ENCODE results near the gene HTT. TPM values are rescaled to one million over a fixed set of nuclear protein-coding genes. Genes with fewer than 3 reads are reported as not detected.

HTT gene
- total RNA-seq, 6 donors from 2014 or later, result 55.4 to 170 (median 81.5) TPM

DNA sequence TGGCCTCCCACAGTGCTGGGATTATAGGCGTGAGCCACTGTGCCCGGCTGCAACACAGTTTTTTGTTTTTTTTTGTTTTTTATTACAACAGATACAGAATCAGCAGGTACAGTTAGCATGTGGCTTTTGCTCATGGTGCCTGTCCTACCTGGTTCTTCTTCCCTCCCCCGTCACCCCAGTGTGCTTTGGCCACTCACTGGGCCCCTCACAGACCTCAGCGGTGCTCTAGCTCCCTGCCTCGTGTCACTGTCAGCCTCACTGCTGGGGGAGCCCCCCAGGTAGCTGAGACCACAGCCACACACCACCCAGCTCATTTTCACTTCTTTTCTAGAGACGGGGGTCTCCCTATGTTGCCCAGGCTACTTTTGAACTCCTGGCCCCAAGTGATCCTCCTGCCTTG lies 38.8 kb upstream of the HTT start:
- no peak overlapping the region for H3K27ac ChIP-seq
- WGBS, 2 donors, result 86 to 97% methylated on average over 6 of the region's 6 CpGs
- DNase-seq (no peak), ATAC-seq (ENCODE audit: low FRiP score in 2 of 2) (no peak)
- H3K27me3 ChIP-seq, result no peaks in the 10 kb centered on the region
- no peaks in the 10 kb centered on the region for H3K9me3 ChIP-seq
- peaks cover 11 to 24% (median 18%) of the 10 kb centered on the region in 4 donors for H3K4me1 ChIP-seq
- TF ChIP-seq EP300 (IDR thresholded peaks at IDR 0.05) (no peak), POLR2A (IDR thresholded peaks at IDR 0.05) (no peak), POLR2AphosphoS5 (IDR thresholded peaks at IDR 0.05) (no peak)
- TF ChIP-seq, protein P1, sequence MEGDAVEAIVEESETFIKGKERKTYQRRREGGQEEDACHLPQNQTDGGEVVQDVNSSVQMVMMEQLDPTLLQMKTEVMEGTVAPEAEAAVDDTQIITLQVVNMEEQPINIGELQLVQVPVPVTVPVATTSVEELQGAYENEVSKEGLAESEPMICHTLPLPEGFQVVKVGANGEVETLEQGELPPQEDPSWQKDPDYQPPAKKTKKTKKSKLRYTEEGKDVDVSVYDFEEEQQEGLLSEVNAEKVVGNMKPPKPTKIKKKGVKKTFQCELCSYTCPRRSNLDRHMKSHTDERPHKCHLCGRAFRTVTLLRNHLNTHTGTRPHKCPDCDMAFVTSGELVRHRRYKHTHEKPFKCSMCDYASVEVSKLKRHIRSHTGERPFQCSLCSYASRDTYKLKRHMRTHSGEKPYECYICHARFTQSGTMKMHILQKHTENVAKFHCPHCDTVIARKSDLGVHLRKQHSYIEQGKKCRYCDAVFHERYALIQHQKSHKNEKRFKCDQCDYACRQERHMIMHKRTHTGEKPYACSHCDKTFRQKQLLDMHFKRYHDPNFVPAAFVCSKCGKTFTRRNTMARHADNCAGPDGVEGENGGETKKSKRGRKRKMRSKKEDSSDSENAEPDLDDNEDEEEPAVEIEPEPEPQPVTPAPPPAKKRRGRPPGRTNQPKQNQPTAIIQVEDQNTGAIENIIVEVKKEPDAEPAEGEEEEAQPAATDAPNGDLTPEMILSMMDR (IDR thresholded peaks at IDR 0.05), result no peak
- no peaks in the 10 kb centered on the region for H3K36me3 ChIP-seq
- H3K4me3 ChIP-seq, result no peak overlapping the region

DNA sequence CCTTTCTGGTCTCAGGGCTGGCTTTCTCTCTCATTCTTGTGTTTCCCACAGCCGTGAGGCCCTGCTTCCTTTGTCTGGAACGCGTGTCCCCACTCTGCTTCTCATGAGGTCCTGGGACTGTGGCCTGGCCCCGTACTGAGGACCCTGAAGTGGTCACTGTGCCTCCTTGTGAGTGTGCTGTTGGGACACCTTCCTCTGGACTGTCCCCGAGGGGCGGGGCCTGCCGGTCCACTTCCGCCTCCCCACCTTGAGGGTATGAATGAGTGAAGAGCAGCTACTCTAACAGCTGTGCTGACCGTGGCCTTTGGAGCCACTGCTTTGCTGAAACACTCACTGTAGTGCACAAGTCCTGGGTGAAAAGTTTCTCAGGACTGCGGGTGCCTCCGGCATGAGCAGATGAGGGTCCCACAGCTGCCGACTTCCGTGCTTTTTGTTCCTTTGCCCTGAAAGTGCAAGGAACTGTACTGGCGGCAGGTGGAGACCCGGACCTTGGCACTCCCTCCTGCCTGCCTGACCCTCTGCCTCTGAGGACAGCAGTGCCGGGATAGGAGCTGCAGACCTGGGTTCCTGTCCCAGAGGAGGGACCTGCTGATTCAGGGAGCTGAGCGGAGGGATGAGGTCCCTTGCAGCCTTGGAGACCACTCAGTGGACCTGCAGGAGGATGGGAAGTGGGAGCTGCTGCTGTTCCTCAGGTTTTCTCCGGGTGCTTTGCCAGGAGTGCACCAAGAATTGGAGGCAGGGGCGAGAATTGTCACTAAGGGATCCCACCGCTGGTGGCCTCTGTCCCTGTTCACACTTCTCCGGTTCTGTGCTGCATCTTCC lies 38.1 kb upstream of the HTT start:
- no peak overlapping the region for H3K4me3 ChIP-seq
- H3K4me1 ChIP-seq, result peaks cover 17 to 27% (median 23%) of the 10 kb centered on the region in 4 donors
- DNase-seq (peak in 1 of 2 donors; percentile 60), ATAC-seq (ENCODE audit: low FRiP score in 2 of 2) (no peak)
- no peak overlapping the region for H3K27ac ChIP-seq
- WGBS, 2 donors, result 85 to 91% methylated on average over 9 to 21 of the region's 21 CpGs
- TF ChIP-seq POLR2A (IDR thresholded peaks at IDR 0.05) (no peak), EP300 (IDR thresholded peaks at IDR 0.05) (no peak), POLR2AphosphoS5 (IDR thresholded peaks at IDR 0.05) (no peak)
- TF ChIP-seq, protein P1 (IDR thresholded peaks at IDR 0.05), result no peak
- H3K27me3 ChIP-seq, result no peaks in the 10 kb centered on the region
- H3K36me3 ChIP-seq, result no peaks in the 10 kb centered on the region
- no peaks in the 10 kb centered on the region for H3K9me3 ChIP-seq

DNA sequence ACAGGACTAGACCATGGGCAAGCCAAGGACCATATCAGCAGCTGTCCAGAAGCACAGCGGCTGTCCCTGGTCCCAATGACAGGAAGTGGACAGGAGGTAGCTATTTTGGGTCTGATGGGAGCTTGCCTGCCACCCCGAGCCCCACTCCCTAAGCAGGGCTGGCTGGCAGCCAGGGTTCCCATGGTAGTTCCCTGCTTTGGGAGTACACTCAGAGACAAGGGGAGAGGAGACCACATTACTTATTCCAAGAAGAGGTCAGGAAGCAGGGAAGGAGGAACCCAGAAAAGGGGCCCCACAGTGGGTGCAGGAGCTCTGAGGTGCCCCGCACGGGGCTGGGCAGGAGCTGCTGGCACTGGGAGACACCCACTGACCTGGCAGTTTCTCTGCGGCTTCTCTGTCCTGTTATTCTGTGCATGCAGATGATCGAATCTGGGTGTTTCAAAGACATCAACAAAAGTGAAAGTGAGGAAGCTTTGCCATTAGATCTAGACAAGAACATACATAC lies 36.5 kb upstream of the HTT start:
- Histone ChIP-seq H3K27ac (no peak overlapping the region), H3K9me3 (no peaks in the 10 kb centered on the region), H3K4me3 (peak overlapping the region in 3 of 4 donors; percentile 16 to 30 (median 29)), H3K36me3 (no peaks in the 10 kb centered on the region), H3K4me1 (peaks cover 24 to 41% (median 34%) of the 10 kb centered on the region in 4 donors), H3K27me3 (no peaks in the 10 kb centered on the region)
- DNase-seq, result no peak
- ATAC-seq (ENCODE audit: low FRiP score in 2 of 2), result no peak
- TF ChIP-seq POLR2A (IDR thresholded peaks at IDR 0.05), result no peak
- TF ChIP-seq EP300 (IDR thresholded peaks at IDR 0.05), result no peak
- no peak for TF ChIP-seq POLR2AphosphoS5 (IDR thresholded peaks at IDR 0.05)
- TF ChIP-seq, protein P1 (IDR thresholded peaks at IDR 0.05), result no peak
- 14 to 15% methylated on average over 6 of the region's 6 CpGs for WGBS, 2 donors

DNA sequence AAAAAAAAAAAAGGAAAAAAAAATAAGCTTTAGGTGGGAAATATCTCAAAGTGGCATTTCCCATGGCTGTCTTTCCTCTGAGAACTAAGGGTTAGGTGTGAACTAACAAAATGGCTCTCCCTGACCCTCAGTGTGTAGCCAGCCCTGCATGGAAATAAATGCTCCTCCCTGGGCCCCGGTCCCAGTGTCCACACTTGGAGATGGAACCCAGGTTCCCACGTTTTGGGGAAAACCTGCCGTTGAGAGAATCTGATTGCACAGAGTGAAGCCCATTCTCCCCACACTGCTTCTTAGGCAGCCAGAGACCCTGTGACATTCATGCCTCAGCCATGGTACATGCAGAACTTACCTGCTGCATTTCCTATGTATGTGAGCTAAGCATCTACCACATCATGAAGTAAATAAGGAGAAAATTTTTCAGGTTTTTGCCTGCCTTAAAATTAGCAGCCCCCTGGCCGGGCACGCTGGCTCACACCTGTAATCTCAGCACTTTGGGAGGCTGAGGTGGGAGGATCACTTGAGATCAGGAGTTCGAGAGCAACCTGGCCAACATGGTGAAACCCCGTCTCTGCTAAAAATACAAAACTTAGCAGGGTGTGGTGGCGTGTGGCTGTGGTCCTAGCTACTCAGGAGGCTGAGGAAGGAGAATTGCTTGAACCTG lies 34.6 kb upstream of the HTT start:
- TF ChIP-seq, protein P1 (IDR thresholded peaks at IDR 0.05), result no peak
- TF ChIP-seq EP300 (IDR thresholded peaks at IDR 0.05), result no peak
- TF ChIP-seq POLR2AphosphoS5 (IDR thresholded peaks at IDR 0.05), result no peak
- no peak for TF ChIP-seq POLR2A (IDR thresholded peaks at IDR 0.05)
- H3K4me1 ChIP-seq, result peaks cover 24 to 41% (median 34%) of the 10 kb centered on the region in 4 donors
- 85 to 90% methylated on average over 8 of the region's 8 CpGs for WGBS, 2 donors
- no peaks in the 10 kb centered on the region for H3K27me3 ChIP-seq
- H3K9me3 ChIP-seq, result no peaks in the 10 kb centered on the region
- no peak overlapping the region for H3K4me3 ChIP-seq
- DNase-seq (no peak), ATAC-seq (ENCODE audit: low FRiP score in 2 of 2) (no peak)
- no peak overlapping the region for H3K27ac ChIP-seq
- no peaks in the 10 kb centered on the region for H3K36me3 ChIP-seq

All from upper lobe of left lung (tissue), 6 donors.